ENCODE results near the gene CYB561D1.

The CYB561D1 gene

DNA sequence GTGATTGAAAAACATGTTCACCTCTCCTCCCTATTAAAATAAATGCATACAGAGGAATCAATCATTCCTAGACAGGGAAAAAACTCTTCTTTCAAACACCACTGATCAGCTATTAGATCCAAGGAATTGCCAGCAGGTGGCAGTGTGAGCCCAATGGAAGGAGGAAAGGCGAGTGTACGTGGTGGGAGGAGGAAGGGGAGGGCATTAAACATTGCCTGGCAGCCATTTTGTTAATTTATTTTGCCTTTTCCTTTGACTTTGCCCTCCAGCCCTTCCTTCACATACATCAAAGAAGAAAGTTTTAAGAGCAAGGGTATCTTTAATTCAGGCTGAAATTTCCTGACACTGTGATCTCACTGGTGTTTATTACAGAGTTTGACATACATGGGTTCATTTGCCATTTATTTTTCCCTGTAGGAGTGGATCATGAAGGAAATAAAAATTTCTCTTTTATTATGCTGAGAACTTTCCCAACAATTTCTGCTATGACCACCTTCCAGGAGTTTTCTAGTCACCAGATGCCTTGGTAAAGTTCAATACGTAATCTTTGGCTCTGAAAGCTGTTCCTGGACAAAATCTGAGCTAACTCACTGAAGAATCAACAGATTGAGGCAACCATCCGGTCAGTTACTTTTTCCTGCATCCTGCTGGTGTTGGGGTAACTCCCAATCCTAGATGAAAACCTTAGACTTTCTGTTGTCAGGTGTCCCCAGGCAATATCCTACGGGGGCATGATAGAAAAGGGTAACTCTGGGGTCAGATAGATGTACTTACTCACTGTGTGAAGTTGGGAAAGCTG is 52.6 kb downstream of the CYB561D1 start:
- Histone ChIP-seq H3K36me3 (ENCODE audit: control insufficient read depth in 4 of 4, insufficient read depth in 4 of 4, low read length in 3 of 4) (peaks cover 0 to 1% (median 0%) of the 10 kb centered on the region in 4 experiments), H3K9me3 (ENCODE audit: control extremely low read depth in 1 of 5, control insufficient read depth in 4 of 5, insufficient read depth in 2 of 5, low read depth in 1 of 5, low read length in 4 of 5) (no peaks in the 10 kb centered on the region), H3K27ac (ENCODE audit: insufficient read depth in 1 of 2, low read depth in 1 of 2, low read length in 2 of 2, poor library complexity in 1 of 2, severe bottlenecking in 2 of 2) (peak overlapping the region; percentile 43 to 98), H3K27me3 (replicated peaks in 2 of 5; ENCODE audit: control insufficient read depth in 4 of 5, insufficient read depth in 5 of 5, low read length in 4 of 5) (peaks cover 0 to 2% (median 0%) of the 10 kb centered on the region in 5 experiments), H3K4me3 (ENCODE audit: control insufficient read depth in 1 of 7, extremely low read depth in 1 of 7, insufficient read depth in 4 of 7, low read depth in 2 of 7, low read length in 6 of 7) (peak overlapping the region in 6 of 7 experiments; percentile 39 to 99 (median 98)), H3K4me1 (ENCODE audit: control extremely low read depth in 1 of 4, control insufficient read depth in 4 of 4, insufficient read depth in 4 of 4, low read length in 3 of 4) (peaks cover 21 to 35% (median 32%) of the 10 kb centered on the region in 4 experiments)
- ChIA-PET POLR2A (interaction anchor here (0.6 to 1.6 kb wide), 3 partner anchors 74 to 94 kb away, joined by 4 to 5 read pairs (median 4); no protein-coding TSS in a partner anchor), CTCF (interaction anchor here (0.7 to 26.3 kb wide), 26 partner anchors 8 to 464 kb away, joined by 3 to 1203 read pairs (median 5); partner anchors contain the start of genes AHCYL1, AMIGO1, AMPD2 and ATXN7L2)
- WGBS (ENCODE audit: insufficient coverage) = 36% methylated on average over 4 of the region's 5 CpGs
- peak; percentile 90 to 94 (median 91) for DNase-seq

DNA sequence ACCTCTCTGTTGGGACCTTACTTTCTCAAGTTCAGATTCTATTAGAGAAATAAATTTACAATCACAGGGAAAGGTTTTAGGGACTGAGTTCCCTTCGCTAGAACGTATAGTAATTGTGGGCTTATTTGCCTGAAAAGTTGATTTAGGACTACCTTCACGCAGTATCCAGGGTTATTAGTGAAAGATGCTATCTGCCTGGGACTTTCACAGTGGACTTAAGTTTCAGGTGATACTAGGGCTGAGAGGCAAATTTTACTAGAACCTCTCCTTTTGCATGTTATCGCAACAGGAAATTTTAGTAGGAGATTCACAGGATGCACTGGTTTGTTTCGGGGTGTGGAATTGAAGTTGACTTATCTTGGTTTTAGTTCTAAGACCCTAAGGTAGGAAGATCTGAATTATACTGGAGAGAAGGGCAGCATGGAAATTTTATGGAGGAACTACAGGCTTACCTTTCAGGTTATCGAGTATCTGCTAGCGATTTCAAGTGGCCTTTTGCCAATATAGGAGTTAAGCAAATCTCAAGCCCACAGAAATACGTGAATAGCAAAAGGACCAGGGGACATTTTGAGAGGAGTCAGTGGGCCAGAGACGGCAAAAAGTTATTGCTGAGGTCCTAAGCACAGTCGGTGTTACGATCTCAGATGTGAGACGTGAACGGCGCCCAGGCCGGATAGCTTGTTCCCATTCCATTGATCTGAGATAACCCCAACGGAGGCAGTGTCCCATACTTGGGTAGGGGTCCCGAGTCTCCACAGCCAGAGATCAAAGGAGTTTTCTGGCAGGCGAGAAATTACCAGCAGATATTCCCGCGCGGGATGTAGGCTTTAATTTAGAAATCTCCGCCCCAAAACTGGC is 53.8 kb downstream of the CYB561D1 start:
- Histone ChIP-seq H3K9me3 (ENCODE audit: control extremely low read depth in 1 of 5, control insufficient read depth in 4 of 5, insufficient read depth in 2 of 5, low read depth in 1 of 5, low read length in 4 of 5) (no peaks in the 10 kb centered on the region), H3K36me3 (ENCODE audit: control insufficient read depth in 4 of 4, insufficient read depth in 4 of 4, low read length in 3 of 4) (peaks cover 0 to 2% (median 0%) of the 10 kb centered on the region in 4 experiments), H3K4me3 (ENCODE audit: control insufficient read depth in 1 of 7, extremely low read depth in 1 of 7, insufficient read depth in 4 of 7, low read depth in 2 of 7, low read length in 6 of 7) (peak overlapping the region; percentile 96 to 99 (median 98)), H3K27me3 (replicated peaks in 2 of 5; ENCODE audit: control insufficient read depth in 4 of 5, insufficient read depth in 5 of 5, low read length in 4 of 5) (no peaks in the 10 kb centered on the region), H3K4me1 (ENCODE audit: control extremely low read depth in 1 of 4, control insufficient read depth in 4 of 4, insufficient read depth in 4 of 4, low read length in 3 of 4) (peaks cover 21 to 35% (median 32%) of the 10 kb centered on the region in 4 experiments), H3K27ac (ENCODE audit: insufficient read depth in 1 of 2, low read depth in 1 of 2, low read length in 2 of 2, poor library complexity in 1 of 2, severe bottlenecking in 2 of 2) (peak overlapping the region; percentile 95 to 98)
- ChIA-PET POLR2A (interaction anchor here (0.6 to 2.3 kb wide), 8 partner anchors 11 to 88 kb away, joined by 3 to 14 read pairs (median 4); partner anchors contain the start of genes AMPD2 and GNAT2), CTCF (interaction anchor here (0.7 to 26.3 kb wide), 13 partner anchors 15 to 436 kb away, joined by 3 to 1203 read pairs (median 10); partner anchors contain the start of genes AHCYL1, AMIGO1, AMPD2 and ATXN7L2)
- 5% methylated on average over 20 of the region's 22 CpGs for whole genome bisulfite sequencing (ENCODE audit: insufficient coverage)
- peak in 2 of 3 donors; percentile 28 to 44 for DNase-seq

DNA sequence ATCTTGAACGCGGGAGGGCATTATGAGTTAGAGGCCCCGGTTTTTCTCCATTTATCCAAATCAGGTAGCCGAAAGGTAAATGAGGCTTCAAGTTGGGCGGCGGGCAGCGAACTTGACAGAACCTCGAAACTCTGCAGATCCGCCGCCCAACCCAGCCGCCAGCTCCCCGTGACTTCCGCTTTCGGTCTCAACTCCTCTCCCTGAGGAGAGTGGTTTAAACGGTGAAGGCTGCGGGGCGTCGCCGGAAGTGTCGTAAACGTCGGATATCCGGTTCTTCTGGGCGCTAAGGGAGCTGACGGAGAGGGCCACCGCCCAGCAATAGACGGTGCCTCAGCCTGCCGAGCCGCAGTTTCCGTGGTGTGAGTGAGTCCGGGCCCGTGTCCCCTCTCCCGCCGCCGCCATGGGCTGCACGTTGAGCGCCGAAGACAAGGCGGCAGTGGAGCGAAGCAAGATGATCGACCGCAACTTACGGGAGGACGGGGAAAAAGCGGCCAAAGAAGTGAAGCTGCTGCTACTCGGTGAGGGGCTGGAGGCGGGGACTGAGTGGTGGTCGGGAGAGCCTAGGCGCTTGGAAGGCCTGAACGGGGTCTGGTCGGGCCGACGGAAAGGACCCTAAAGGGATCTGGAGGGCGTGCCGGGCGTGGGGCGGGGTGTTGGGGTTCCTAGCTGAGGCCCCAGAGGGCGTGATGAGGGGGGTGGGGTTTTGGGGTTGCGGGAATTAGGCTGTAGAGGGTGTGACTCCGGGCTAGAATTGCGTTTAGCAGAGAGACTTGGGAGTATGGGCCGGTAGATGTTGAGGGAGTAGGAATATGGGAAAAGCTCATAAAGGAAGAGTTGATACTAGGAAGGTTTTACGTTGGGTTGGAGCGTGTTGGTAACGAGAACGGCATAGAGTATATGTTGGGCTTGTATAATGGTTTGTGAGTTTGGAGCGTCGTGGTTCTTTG is 54.7 kb downstream of the CYB561D1 start, which contains the start of gene GNAI3:
Gene GNAI3, plus strand, starts transcription at position 295 of the 947 bp plus-strand sequence. Its CDS starts 106 bp downstream, at position 401.
- H3K9me3 ChIP-seq (ENCODE audit: control extremely low read depth in 1 of 5, control insufficient read depth in 4 of 5, insufficient read depth in 2 of 5, low read depth in 1 of 5, low read length in 4 of 5) = no peaks in the 10 kb centered on the region
- peaks cover 0 to 2% (median 0%) of the 10 kb centered on the region in 4 experiments for H3K36me3 ChIP-seq (ENCODE audit: control insufficient read depth in 4 of 4, insufficient read depth in 4 of 4, low read length in 3 of 4)
- under 1% methylated on average over 55 of the region's 68 CpGs for WGBS (ENCODE audit: insufficient coverage)
- H3K27ac ChIP-seq (ENCODE audit: insufficient read depth in 1 of 2, low read depth in 1 of 2, low read length in 2 of 2, poor library complexity in 1 of 2, severe bottlenecking in 2 of 2) = peak within 1 kb of the TSS; percentile 95 to 98
- ChIA-PET CTCF (interaction anchor here (0.7 to 23.4 kb wide), 15 partner anchors 8 to 435 kb away, joined by 3 to 430 read pairs (median 4); partner anchors contain the start of genes AHCYL1, AMPD2, CYB561D1 and GNAT2), POLR2A (interaction anchor here (0.6 to 2.3 kb wide), 12 partner anchors 10 to 87 kb away, joined by 3 to 14 read pairs (median 4); partner anchors contain the start of genes AMPD2 and GNAT2)
- H3K4me3 ChIP-seq (ENCODE audit: control insufficient read depth in 1 of 7, extremely low read depth in 1 of 7, insufficient read depth in 4 of 7, low read depth in 2 of 7, low read length in 6 of 7) = peak within 1 kb of the TSS; percentile 96 to 99 (median 98)
- peak; percentile 98 to 99 (median 99) for DNase-seq
- peaks cover 21 to 35% (median 32%) of the 10 kb centered on the region in 4 experiments for H3K4me1 ChIP-seq (ENCODE audit: control extremely low read depth in 1 of 4, control insufficient read depth in 4 of 4, insufficient read depth in 4 of 4, low read length in 3 of 4)
- no peaks in the 10 kb centered on the region for H3K27me3 ChIP-seq (replicated peaks in 2 of 5; ENCODE audit: control insufficient read depth in 4 of 5, insufficient read depth in 5 of 5, low read length in 4 of 5)
